GM23248 (cell line): ENCODE data around the gene TMEM150A. TPM values are rescaled to one million over a fixed set of nuclear protein-coding genes. Genes with fewer than 3 reads are reported as not detected.

ENCODE experiments used
- DNase-seq: peaks from one replicate; pipeline ENCODE4 v3.0.0-alpha.2; 2015
- H2AFZ ChIP-seq: fragments of 200-600 bp; sonication (generic); 2 replicates; pipeline ENCODE4 v1.6.1; 2016; ENCODE audit warnings: antibody characterized with exemption
- H3F3A ChIP-seq: fragments of 200-600 bp; sonication (generic); 2 replicates; pipeline ENCODE4 v1.6.1; 2016; ENCODE audit warnings: mild to moderate bottlenecking, antibody characterized with exemption, mixed run types; ENCODE audit not compliant: insufficient read depth
- H3K27ac ChIP-seq: fragments of 200-600 bp; sonication (generic); 2 replicates; pipeline ENCODE4 v1.5.1; 2016; ENCODE audit warnings: mild to moderate bottlenecking
- H3K27me3 ChIP-seq: fragments of 200-600 bp; sonication (generic); replicated peaks from 2 replicates; pipeline ENCODE4 v1.6.1; 2016; ENCODE audit warnings: mild to moderate bottlenecking; ENCODE audit not compliant: insufficient read depth
- H3K36me3 ChIP-seq: fragments of 200-600 bp; sonication (generic); 2 replicates; pipeline ENCODE4 v1.6.1; 2016; ENCODE audit warnings: low read depth, mild to moderate bottlenecking
- H3K4me1 ChIP-seq: fragments of 200-600 bp; sonication (generic); 2 replicates; pipeline ENCODE4 v1.6.1; 2016; ENCODE audit warnings: mild to moderate bottlenecking; ENCODE audit not compliant: insufficient read depth
- H3K4me2 ChIP-seq: fragments of 200-600 bp; sonication (generic); one replicate; pipeline ENCODE4 v1.6.1; 2016; ENCODE audit warnings: mild to moderate bottlenecking; ENCODE audit not compliant: unreplicated experiment
- H3K4me3 ChIP-seq: fragments of 200-600 bp; sonication (generic); 2 replicates; pipeline ENCODE4 v1.5.1; 2016; ENCODE audit warnings: mild to moderate bottlenecking
- H3K79me2 ChIP-seq: fragments of 200-600 bp; sonication (generic); 2 replicates; pipeline ENCODE4 v1.6.1; 2016; ENCODE audit warnings: mild to moderate bottlenecking; ENCODE audit not compliant: insufficient read depth
- H3K9ac ChIP-seq: fragments of 200-600 bp; sonication (generic); 2 replicates; pipeline ENCODE4 v1.6.1; 2016; ENCODE audit warnings: mild to moderate bottlenecking
- H3K9me2 ChIP-seq: fragments of 200-600 bp; sonication (generic); 2 replicates; pipeline ENCODE4 v1.6.1; 2016; ENCODE audit warnings: mixed run types, mild to moderate bottlenecking, moderate library complexity; ENCODE audit not compliant: insufficient read depth
- H3K9me3 ChIP-seq: fragments of 200-600 bp; sonication (generic); one replicate; pipeline ENCODE4 v1.6.1; 2017; ENCODE audit warnings: low read depth
- H4K20me1 ChIP-seq: fragments of 200-600 bp; sonication (generic); 2 replicates; pipeline ENCODE4 v1.6.0; 2016; ENCODE audit not compliant: insufficient read depth
- EZH2 ChIP-seq: fragments of 200-600 bp; sonication (generic); IDR thresholded peaks from 2 replicates; pipeline ENCODE4 v1.6.1; 2018; ENCODE audit warnings: antibody characterized with exemption, mild to moderate bottlenecking; ENCODE audit not compliant: insufficient read depth, poor library complexity, severe bottlenecking
- EZH2phosphoT487 ChIP-seq: fragments of 200-600 bp; sonication (generic); IDR thresholded peaks from 2 replicates; pipeline ENCODE4 v1.6.1; 2018; ENCODE audit warnings: antibody characterized with exemption, moderate library complexity, mild to moderate bottlenecking, low read depth; ENCODE audit not compliant: insufficient read depth
- WGBS, 2 experiments: methylation state at CpG; one replicate each; pipeline ENCODE4 v1.1.6; 2015 to 2017; ENCODE audit warnings: low lambda C conversion rate in 2 of 2, low coverage in 1 of 2; ENCODE audit errors: missing lambda C conversion rate in 2 of 2; 5-methylcytosine and 5-hydroxymethylcytosine counted together
- in situ Hi-C: fragments of 300-500 bp; cut with MboI; formaldehyde crosslinking; loops from 2 replicates; pipeline ENCODE4 v1.15.0; 2020
- polyA plus RNA-seq: library from polyadenylated mRNA; unstranded; fragments of >200 nt; fragmentation: Nextera tagmentation; extraction: Ambion mirVana; gene quantifications from 2 replicates; pipeline ENCODE4 v1.2.1, GENCODE V29; 2016
- total RNA-seq: library from RNA; depleted of rRNA; stranded (reverse); fragments of >200 nt; shearing (Covaris generic); gene quantifications from 2 replicates; pipeline ENCODE4 v1.2.3, GENCODE V29; 2014

TMEM150A gene
- total and polyA plus RNA-seq, 2 experiments from 2014 or later, result 20.9 to 35.7 TPM

DNA sequence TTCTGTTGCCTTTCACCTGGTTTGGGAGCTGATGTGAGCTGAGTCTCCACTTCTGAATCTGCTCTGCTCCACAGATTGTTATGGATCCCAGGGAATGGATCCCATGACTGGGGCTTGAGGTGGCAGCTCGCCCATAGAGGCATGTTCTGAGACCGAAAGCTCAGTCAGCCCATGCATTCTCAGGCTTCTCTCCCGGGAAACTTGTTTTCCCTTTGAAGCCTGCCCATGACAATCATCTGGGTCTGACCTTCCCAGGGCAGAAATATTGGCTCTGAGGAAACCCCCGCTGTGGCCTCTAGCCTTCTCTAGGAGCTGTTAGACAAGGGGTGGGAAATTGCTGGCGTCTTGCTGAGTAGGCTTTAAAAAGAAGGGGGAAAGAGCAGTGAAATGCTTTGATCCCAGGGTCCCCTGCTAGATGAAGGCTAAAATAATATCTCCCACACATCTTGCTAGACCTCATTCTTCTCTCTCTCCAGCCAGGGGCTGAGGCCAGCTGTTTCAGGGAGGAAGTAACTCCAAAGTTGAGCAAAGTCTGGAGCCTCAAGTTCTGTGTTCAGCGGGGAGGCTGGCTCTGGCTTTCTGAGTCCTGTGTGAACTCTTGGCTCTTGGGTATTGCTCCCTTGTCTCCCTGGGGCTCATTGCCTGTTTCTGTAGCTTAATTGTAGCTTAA is 23.1 kb downstream of the TMEM150A start:
- Histone ChIP-seq H3K79me2 (no peaks in the 10 kb centered on the region), H3K4me3 (no peak overlapping the region), H3K4me2 (no peak overlapping the region), H4K20me1 (no peaks in the 10 kb centered on the region), H3K9me3 (no peaks in the 10 kb centered on the region), H3K36me3 (no peaks in the 10 kb centered on the region), H2AFZ (no peak overlapping the region), H3K27ac (no peak overlapping the region), H3K9me2 (no peaks in the 10 kb centered on the region), H3K9ac (no peak overlapping the region), H3K27me3 (no peaks in the 10 kb centered on the region), H3K4me1 (no peaks in the 10 kb centered on the region), H3F3A (no peaks in the 10 kb centered on the region)
- no peak for TF ChIP-seq EZH2
- no peak for TF ChIP-seq EZH2phosphoT487
- in situ Hi-C loops, result no loop called here
- WGBS, 2 experiments, result 72 to 73% methylated on average over 6 of the region's 6 CpGs
- DNase-seq, result no peak

DNA sequence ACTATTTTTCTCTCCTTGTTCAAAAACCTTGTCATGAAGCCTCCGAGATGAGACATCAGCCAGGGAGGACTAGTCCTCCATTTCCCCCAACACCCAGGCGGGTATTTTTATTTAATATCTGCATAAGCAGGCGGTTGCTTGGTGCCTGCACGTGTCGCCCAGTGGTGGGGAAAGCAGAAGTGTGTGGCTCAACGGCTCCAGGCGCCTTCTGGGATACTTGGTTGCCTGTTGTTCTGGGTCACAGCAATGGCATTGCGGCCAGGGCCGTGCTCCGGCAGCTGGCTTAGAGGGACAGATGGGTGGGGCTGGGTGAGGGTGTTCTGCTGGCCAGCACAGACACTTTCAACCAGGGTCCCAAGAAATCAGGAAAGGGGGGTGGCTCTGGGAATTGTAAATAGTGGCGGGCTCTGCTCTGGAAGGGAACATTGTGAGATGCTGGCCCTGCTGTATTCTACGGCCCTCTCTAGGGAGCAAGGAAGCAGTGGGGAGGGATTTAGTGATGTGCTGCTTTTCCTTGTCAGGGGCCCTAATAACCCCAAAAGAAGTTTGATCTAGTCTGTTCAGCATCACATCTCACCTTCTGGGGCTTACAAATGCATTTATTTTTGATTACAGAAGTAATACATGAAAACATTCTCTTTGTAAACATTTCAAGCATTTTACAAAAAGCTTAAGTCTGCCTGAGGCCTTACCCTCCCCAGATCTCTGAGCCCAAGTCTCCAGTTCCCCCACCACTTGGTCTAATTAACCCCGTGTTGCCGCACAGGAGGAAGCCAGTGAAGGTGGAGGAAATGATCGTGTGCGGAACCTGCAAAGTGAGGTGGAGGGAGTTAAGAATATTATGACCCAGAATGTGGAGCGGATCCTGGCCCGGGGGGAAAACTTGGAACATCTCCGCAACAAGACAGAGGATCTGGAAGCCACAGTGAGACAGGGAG is 24.0 kb downstream of the TMEM150A start:
- WGBS, 2 experiments, result 71 to 73% methylated on average over 19 of the region's 19 CpGs
- Histone ChIP-seq H3K9me3 (no peaks in the 10 kb centered on the region), H3K9ac (no peak overlapping the region), H3K36me3 (no peaks in the 10 kb centered on the region), H3K27ac (no peak overlapping the region), H3K4me1 (no peaks in the 10 kb centered on the region), H3K4me3 (no peak overlapping the region), H3F3A (no peaks in the 10 kb centered on the region), H2AFZ (no peak overlapping the region), H4K20me1 (no peaks in the 10 kb centered on the region), H3K27me3 (no peaks in the 10 kb centered on the region), H3K79me2 (no peaks in the 10 kb centered on the region), H3K4me2 (no peak overlapping the region), H3K9me2 (no peaks in the 10 kb centered on the region)
- TF ChIP-seq EZH2phosphoT487, result no peak
- TF ChIP-seq EZH2, result no peak
- no peak for DNase-seq
- in situ Hi-C loops, result no loop called here

DNA sequence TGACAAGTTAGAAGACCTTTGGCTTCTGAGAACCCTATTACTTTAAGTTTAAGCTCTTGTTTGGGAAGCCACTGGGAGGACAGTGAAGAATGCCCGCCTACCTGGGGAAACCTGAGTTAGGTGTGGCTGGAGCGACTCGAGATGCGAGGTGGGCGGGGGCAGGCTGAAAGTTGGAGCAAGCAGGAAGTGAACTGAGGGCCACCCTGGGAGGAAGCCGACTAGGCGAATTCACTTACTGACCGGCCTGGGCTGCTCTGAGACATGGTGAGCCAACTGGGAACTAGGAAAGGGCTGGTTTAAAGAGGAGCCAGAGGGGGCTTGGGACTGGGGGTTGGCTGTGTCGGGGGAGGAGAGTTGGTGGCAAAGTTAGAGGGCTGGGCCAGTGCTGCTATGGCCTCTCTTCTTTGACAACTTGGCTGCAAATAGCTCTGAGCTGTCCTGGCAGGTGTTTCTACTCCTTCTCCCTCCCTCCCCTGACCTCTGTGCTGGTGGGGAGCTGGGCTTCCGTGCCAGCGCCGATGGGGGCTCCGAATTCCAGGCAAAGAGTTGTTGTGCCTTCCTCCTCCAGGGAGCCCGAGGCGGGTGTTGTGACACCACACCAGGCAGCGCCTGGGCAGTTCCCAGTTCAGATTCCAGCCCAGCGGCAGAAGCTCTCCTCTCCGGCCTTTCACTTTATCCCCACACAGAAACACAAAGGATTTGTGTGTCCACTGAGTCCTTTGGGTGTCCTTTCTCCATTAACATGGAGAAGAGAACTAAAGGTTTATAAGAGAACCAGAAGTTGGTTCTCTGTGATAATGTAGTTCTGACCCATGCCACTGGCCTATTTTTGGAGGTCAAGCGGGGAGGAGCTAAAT is 24.9 kb downstream of the TMEM150A start, which contains the start of gene VAMP8:
Gene VAMP8, plus strand, starts transcription at position 201 of the 857 bp plus-strand sequence. Its CDS starts 61 bp downstream, at position 262.
- no peak within 1 kb of the TSS for H3K4me2 ChIP-seq
- H4K20me1 ChIP-seq, result no peaks in the 10 kb centered on the region
- H3K4me1 ChIP-seq, result no peaks in the 10 kb centered on the region
- H3K79me2 ChIP-seq, result no peaks in the 10 kb centered on the region
- in situ Hi-C loops, result no loop called here
- no peaks in the 10 kb centered on the region for H3F3A ChIP-seq
- no peak for DNase-seq
- H3K9me2 ChIP-seq, result no peaks in the 10 kb centered on the region
- TF ChIP-seq EZH2 (no peak), EZH2phosphoT487 (no peak)
- H3K4me3 ChIP-seq, result no peak within 1 kb of the TSS
- no peaks in the 10 kb centered on the region for H3K27me3 ChIP-seq
- no peak within 1 kb of the TSS for H3K9ac ChIP-seq
- no peak within 1 kb of the TSS for H3K27ac ChIP-seq
- no peaks in the 10 kb centered on the region for H3K36me3 ChIP-seq
- H3K9me3 ChIP-seq, result no peaks in the 10 kb centered on the region
- 0 out of 2 replicates have a peak within 1 kb of the TSS, but pooled peaks have one; percentile 10 for H2AFZ ChIP-seq
- WGBS, 2 experiments, result 59 to 65% methylated on average over 19 of the region's 19 CpGs

DNA sequence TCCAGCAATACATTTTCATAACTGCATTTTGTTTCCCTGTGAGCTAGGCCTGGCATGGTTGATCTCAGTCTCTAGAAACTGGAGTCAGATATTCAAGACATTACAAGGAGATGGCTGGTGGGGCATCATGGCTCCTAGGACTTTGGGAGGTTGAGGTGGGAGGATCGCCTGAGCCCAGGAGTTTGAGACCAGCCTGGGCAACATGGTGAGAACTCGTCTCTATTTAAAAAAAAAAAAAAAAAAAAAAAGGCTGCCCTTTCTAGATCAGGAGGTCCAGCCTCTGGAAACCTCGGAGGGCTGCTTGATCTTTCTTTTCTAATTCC is 25.5 kb downstream of the TMEM150A start:
- Histone ChIP-seq H3K9ac (no peak overlapping the region), H3F3A (no peaks in the 10 kb centered on the region), H2AFZ (no peak overlapping the region), H3K9me2 (no peaks in the 10 kb centered on the region), H3K4me1 (no peaks in the 10 kb centered on the region), H4K20me1 (no peaks in the 10 kb centered on the region), H3K9me3 (no peaks in the 10 kb centered on the region), H3K27me3 (no peaks in the 10 kb centered on the region), H3K79me2 (no peaks in the 10 kb centered on the region), H3K36me3 (no peaks in the 10 kb centered on the region), H3K27ac (no peak overlapping the region), H3K4me3 (no peak overlapping the region), H3K4me2 (no peak overlapping the region)
- in situ Hi-C loops, result no loop called here
- 88 to 93% methylated on average over 2 to 3 of the region's 3 CpGs for whole genome bisulfite sequencing, 2 experiments
- DNase-seq, result no peak
- TF ChIP-seq EZH2, result no peak
- no peak for TF ChIP-seq EZH2phosphoT487
